H1 (cell line): ENCODE results near the gene CD52. TPM values are rescaled to one million over a fixed set of nuclear protein-coding genes. Genes with fewer than 3 reads are reported as not detected.

Experiments
- CTCF ChIA-PET: fragments of 300-600 bp; sonication (Branson Sonifier 250); formaldehyde crosslinking; loops from one replicate; lab custom pipeline; 2021; ENCODE audit not compliant: partially characterized antibody; lab: Charles Lee
- POLR2A ChIA-PET: fragments of 300-600 bp; sonication (Branson Sonifier 250); formaldehyde crosslinking; loops from one replicate; lab custom pipeline; 2021; ENCODE audit warnings: inconsistent platforms; ENCODE audit not compliant: partially characterized antibody; lab: Charles Lee
- DNase-seq, 2 experiments: peaks; one replicate each; pipeline versions ENCODE4 v3.0.0 to v3.0.0-alpha.2; 2010 to 2022; ENCODE audit warnings: low spot score in 2 of 2, low read depth in 1 of 2, mixed read lengths in 1 of 2
- FAIRE-seq: peaks from 2 replicates; lab custom pipeline; 2011; peaks lifted over from hg19 to GRCh38; lab: Jason Lieb, UNC
- H2AFZ ChIP-seq: 2 replicates; pipeline ENCODE4 v1.8.1; 2012; ENCODE audit warnings: low read length, inconsistent platforms
- H2AK5ac ChIP-seq: 2 replicates; pipeline ENCODE4 v1.6.1; 2013; ENCODE audit warnings: low read depth, low read length
- H2BK120ac ChIP-seq: replicated peaks from 2 replicates; pipeline ENCODE3; 2013; ENCODE audit warnings: low read depth, low read length, inconsistent platforms
- H2BK12ac ChIP-seq: 2 replicates; pipeline ENCODE4 v1.6.1; 2013; ENCODE audit warnings: low read depth, low read length
- H2BK15ac ChIP-seq: 2 replicates; pipeline ENCODE4 v1.6.1; 2013; ENCODE audit warnings: low read length
- H2BK20ac ChIP-seq: 2 replicates; pipeline ENCODE4 v1.6.1; 2013; ENCODE audit warnings: low read length
- H2BK5ac ChIP-seq: 2 replicates; pipeline ENCODE4 v1.6.1; 2013; ENCODE audit warnings: low read depth, low read length
- H3K14ac ChIP-seq: 2 replicates; pipeline ENCODE4 v1.6.1; 2013; ENCODE audit warnings: inconsistent platforms; ENCODE audit not compliant: insufficient read length
- H3K18ac ChIP-seq: 2 replicates; pipeline ENCODE4 v1.6.1; 2013; ENCODE audit warnings: low read length; ENCODE audit errors: extremely low read depth
- H3K23ac ChIP-seq: 2 replicates; pipeline ENCODE4 v1.6.1; 2013; ENCODE audit warnings: inconsistent platforms; ENCODE audit not compliant: insufficient read length
- H3K23me2 ChIP-seq: 2 replicates; pipeline ENCODE4 v1.6.1; 2013; ENCODE audit warnings: low read depth, low read length
- H3K27ac ChIP-seq: 2 replicates; pipeline ENCODE4 v1.6.1; 2011; ENCODE audit warnings: low read depth, low read length, inconsistent platforms
- H3K27me3 ChIP-seq, 4 experiments: replicated peaks in 1 of 4; 1 replicate in 1 of 4; 2 replicates in 3 of 4; pipeline versions ENCODE4 v1.6.1 to v1.8.1; 2011 to 2013; ENCODE audit warnings: low read length in 3 of 4, mild to moderate bottlenecking in 3 of 4, inconsistent platforms in 2 of 4, mixed read lengths in 2 of 4, moderate library complexity in 1 of 4; ENCODE audit not compliant: control insufficient read depth in 3 of 4, insufficient read depth in 3 of 4; ENCODE audit errors: extremely low read depth in 1 of 4
- H3K36me3 ChIP-seq, 4 experiments: 2 replicates each; pipeline versions ENCODE4 v1.6.1 to v1.8.1; 2011 to 2013; ENCODE audit warnings: mild to moderate bottlenecking in 4 of 4, low read length in 3 of 4, moderate library complexity in 2 of 4, control low read depth in 1 of 4, inconsistent platforms in 1 of 4; ENCODE audit not compliant: insufficient read depth in 4 of 4, control insufficient read depth in 2 of 4
- H3K4ac ChIP-seq: replicated peaks from 2 replicates; pipeline ENCODE3; 2013; ENCODE audit warnings: low read length, low read depth, mixed read lengths, inconsistent platforms; ENCODE audit not compliant: insufficient read length
- H3K4me1 ChIP-seq, 4 experiments: replicated peaks in 1 of 4; 1 replicate in 1 of 4; 2 replicates in 3 of 4; pipeline versions ENCODE4 v1.6.1 to v1.8.1; 2011 to 2013; ENCODE audit warnings: low read length in 3 of 4, inconsistent platforms in 2 of 4, mixed read lengths in 1 of 4; ENCODE audit not compliant: insufficient read depth in 4 of 4, control insufficient read depth in 3 of 4
- H3K4me2 ChIP-seq, 2 experiments: 2 replicates each; pipeline versions ENCODE4 v1.6.1 to v1.8.1; 2011 to 2013; ENCODE audit warnings: low read depth in 2 of 2, low read length in 2 of 2, control low read depth in 1 of 2, inconsistent platforms in 1 of 2, mild to moderate bottlenecking in 1 of 2; ENCODE audit not compliant: insufficient read depth in 1 of 2
- H3K4me3 ChIP-seq, 4 experiments: fragments of 200-600, 300-600 bp in 1 of 4; sonication (generic), shearing (Covaris generic), sonication (Bioruptor Twin) in 1 of 4; 2 replicates each; pipeline versions ENCODE4 v1.5.1 to v1.8.1; 2011 to 2016; ENCODE audit warnings: low read length in 4 of 4, low read depth in 3 of 4, control low read depth in 2 of 4, inconsistent platforms in 2 of 4, mild to moderate bottlenecking in 2 of 4, mixed read lengths in 1 of 4, moderate library complexity in 1 of 4; ENCODE audit not compliant: insufficient read depth in 2 of 4; ENCODE audit errors: extremely low read depth in 1 of 4
- H3K56ac ChIP-seq: replicated peaks from 2 replicates; pipeline ENCODE3; 2013; ENCODE audit warnings: low read depth, mild to moderate bottlenecking, mixed read lengths, low read length, inconsistent platforms; ENCODE audit not compliant: insufficient read length
- H3K79me1 ChIP-seq: 2 replicates; pipeline ENCODE4 v1.6.1; 2013; ENCODE audit warnings: low read depth, low read length, control low read depth
- H3K79me2 ChIP-seq, 2 experiments: 2 replicates each; pipeline versions ENCODE4 v1.6.1 to v1.8.1; 2012 to 2013; ENCODE audit warnings: low read length in 2 of 2, mild to moderate bottlenecking in 2 of 2, inconsistent platforms in 1 of 2; ENCODE audit not compliant: insufficient read depth in 2 of 2, control insufficient read depth in 1 of 2
- H3K9ac ChIP-seq, 4 experiments: replicated peaks in 1 of 4; 1 replicate in 1 of 4; 2 replicates in 3 of 4; pipeline versions ENCODE4 v1.6.1 to v1.8.1; 2011 to 2013; ENCODE audit warnings: low read depth in 3 of 4, low read length in 3 of 4, control low read depth in 2 of 4, mild to moderate bottlenecking in 2 of 4, moderate library complexity in 2 of 4, inconsistent platforms in 1 of 4; ENCODE audit errors: extremely low read depth in 1 of 4
- H3K9me3 ChIP-seq, 2 experiments: 2 replicates each; pipeline versions ENCODE4 v1.6.1 to v1.8.1; 2012 to 2013; ENCODE audit warnings: mild to moderate bottlenecking in 2 of 2, moderate library complexity in 2 of 2, control low read depth in 1 of 2, inconsistent platforms in 1 of 2, low read depth in 1 of 2, low read length in 1 of 2, mixed read lengths in 1 of 2; ENCODE audit not compliant: insufficient read depth in 2 of 2
- H4K20me1 ChIP-seq, 2 experiments: replicated peaks in 1 of 2; 2 replicates each; pipeline versions ENCODE3 to v1.8.1; 2011 to 2013; ENCODE audit warnings: inconsistent platforms in 2 of 2, low read length in 2 of 2, mild to moderate bottlenecking in 1 of 2; ENCODE audit not compliant: insufficient read depth in 2 of 2, control insufficient read depth in 1 of 2
- H4K5ac ChIP-seq: 2 replicates; pipeline ENCODE4 v1.6.1; 2013; ENCODE audit warnings: low read length, low read depth, mixed read lengths, inconsistent platforms; ENCODE audit not compliant: insufficient read length
- H4K8ac ChIP-seq: 2 replicates; pipeline ENCODE4 v1.8.0; 2013; ENCODE audit warnings: mild to moderate bottlenecking, moderate library complexity, low read length, inconsistent platforms; ENCODE audit not compliant: insufficient read depth; ENCODE audit errors: extremely low read depth
- H4K91ac ChIP-seq: replicated peaks from 2 replicates; pipeline ENCODE3; 2013; ENCODE audit warnings: low read length, mixed read lengths, inconsistent platforms; ENCODE audit not compliant: insufficient read length
- CBX8 ChIP-seq: fragments of 300-800, 300-1000 bp; sonication (generic); IDR thresholded peaks from 2 replicates; pipeline ENCODE4 v1.7.1; 2016; ENCODE audit warnings: low read depth, low read length, borderline replicate concordance
- SUZ12 ChIP-seq: fragments of 200-600 bp; sonication (generic); IDR thresholded peaks from 2 replicates; pipeline ENCODE4 v1.6.1; 2012; ENCODE audit warnings: mild to moderate bottlenecking, inconsistent platforms, low read length, moderate library complexity, mixed read lengths
- WGBS, 2 experiments: shearing (Covaris generic) in 1 of 2; methylation state at CpG; one replicate each; pipeline versions ENCODE4 v1.1.6 to v1.1.7; 2013 to 2015; ENCODE audit warnings: low lambda C conversion rate in 2 of 2, mixed read lengths in 2 of 2, inconsistent platforms in 1 of 2, low coverage in 1 of 2, missing lambda C conversion rate in 1 of 2; ENCODE audit not compliant: insufficient replicate concordance in 2 of 2, insufficient coverage in 1 of 2, insufficient read length in 1 of 2; ENCODE audit errors: extremely low coverage in 1 of 2, missing lambda C conversion rate in 1 of 2; 5-methylcytosine and 5-hydroxymethylcytosine counted together
- polyA plus RNA-seq, 7 experiments: library from polyadenylated mRNA; depleted of rRNA in 3 of 7; stranded (reverse) in 5 of 7; unstranded in 2 of 7; fragments of >200 nt in 5 of 7; fragments of 200-250 nt in 2 of 7; gene quantifications; 1 replicate in 5 of 7; 2 replicates in 1 of 7; 4 replicates in 1 of 7; pipeline versions ENCODE4 v1.2.1 to v1.2.3, GENCODE V29; 2011 to 2013; ENCODE audit warnings: missing spikeins in 2 of 7, mixed read lengths in 2 of 7
- total RNA-seq: library from RNA; stranded (reverse); fragmentation: NEBNext Ultra II Directional; extraction: Animal tissue kit (Norgen Biotek cat#: 25700); gene quantifications from 2 replicates; pipeline ENCODE4 v1.2.1, GENCODE V29; 2021

CD52 gene
- total and polyA plus RNA-seq, 2 of the 8 experiments (the other 6 are each of a cell fraction or from before 2014, with no cell fraction given) = 2.4 to 3.1 TPM

DNA sequence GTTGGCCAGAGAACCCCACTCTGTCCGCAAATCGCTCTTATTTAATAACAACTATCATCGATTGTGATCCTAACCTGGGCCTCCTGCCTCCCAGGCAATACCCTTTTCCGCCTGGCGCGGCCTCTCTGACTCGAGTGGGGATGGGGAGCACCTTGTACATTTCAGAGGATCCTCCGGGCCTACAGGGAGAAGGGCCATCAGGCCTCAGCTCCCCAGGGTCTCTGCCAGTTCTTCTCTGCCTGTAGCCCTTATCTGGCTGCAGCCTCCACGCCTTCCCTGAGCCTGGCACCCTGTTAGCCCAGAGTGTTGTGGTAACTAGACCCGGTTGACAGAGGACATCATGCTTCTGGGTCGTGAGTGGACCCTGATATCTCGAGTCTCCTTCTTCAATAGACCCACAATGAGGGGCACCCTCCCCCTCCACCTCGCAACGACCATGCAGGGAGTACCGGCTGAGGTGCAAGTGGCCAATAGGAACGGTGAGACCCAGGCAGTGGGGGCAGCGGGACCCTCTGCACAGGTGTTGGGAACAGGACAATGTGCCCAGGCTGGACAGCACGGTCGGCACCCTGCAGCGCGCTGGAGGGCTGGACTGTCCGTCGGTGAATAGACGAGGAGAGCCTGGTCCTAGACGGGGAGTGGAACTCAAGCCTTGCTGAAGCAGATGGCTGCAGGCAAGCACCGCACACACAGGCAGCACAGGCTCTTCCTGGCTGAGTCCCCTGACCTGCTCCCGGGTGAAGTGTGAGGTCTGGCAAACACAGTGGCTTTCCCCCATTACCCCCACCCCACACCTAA lies 43.2 kb downstream of the CD52 start:
- POLR2A ChIA-PET = interaction anchor here (0.8 to 4.4 kb wide), 11 partner anchors 8 to 111 kb away, joined by 3 to 36 read pairs (median 5); partner anchors contain the start of genes CD52, HMGN2 and LIN28A
- WGBS, 2 experiments = 75% methylated on average over 27 of the region's 27 CpGs; no CpG with 5 or more reads in 1 of the 2 experiments
- Histone ChIP-seq H3K23ac (no peak overlapping the region), H3K4ac (peak overlapping the region; percentile 42), H3K56ac (no peak overlapping the region), H2BK15ac (peak overlapping the region; percentile 24; the same call in 1 of the 2 replicates), H4K20me1 (no peaks in the 10 kb centered on the region), H3K27ac (no peak overlapping the region), H3K79me1 (no peaks in the 10 kb centered on the region), H3K9ac (no peak overlapping the region), H2AFZ (0 out of 2 replicates have a peak overlapping the region, but pooled peaks have one; percentile 36), H3K36me3 (no peaks in the 10 kb centered on the region), H3K23me2 (peaks cover 8% of the 10 kb centered on the region; the same call in 1 of the 2 replicates), H2BK20ac (peak overlapping the region; percentile 11; the same call in 1 of the 2 replicates), H3K79me2 (no peaks in the 10 kb centered on the region), H3K9me3 (no peaks in the 10 kb centered on the region), H3K4me2 (peak overlapping the region; percentile 76 to 77), H3K18ac (0 out of 2 replicates have a peak overlapping the region, but pooled peaks have one; percentile 33), H3K14ac (no peak overlapping the region), H2AK5ac (no peak overlapping the region), H4K8ac (no peak overlapping the region; the same call in 1 of the 2 replicates), H3K4me3 (peak overlapping the region; percentile 51 to 92 (median 65)), H4K91ac (peak overlapping the region; percentile 12), H3K27me3 (peaks cover 0 to 17% (median 11%) of the 10 kb centered on the region in 4 experiments; a peak in 4 of 7 replicates), H3K4me1 (peaks cover 6 to 23% (median 19%) of the 10 kb centered on the region in 4 experiments), H2BK120ac (no peak overlapping the region), H2BK12ac (peak overlapping the region; percentile 65; the same call in 1 of the 2 replicates), H2BK5ac (0 out of 2 replicates have a peak overlapping the region, but pooled peaks have one; percentile 50), H4K5ac (peak overlapping the region; percentile 8)
- TF ChIP-seq SUZ12 = no peak
- TF ChIP-seq CBX8 = no peak
- CTCF ChIA-PET = interaction anchor here (0.7 to 14.1 kb wide), 11 partner anchors 7 to 77 kb away, joined by 3 to 297 read pairs (median 33); partner anchors contain the start of genes CRYBG2, SH3BGRL3 and ZNF683
- DNase-seq (no peak), FAIRE-seq (no peak)
